GM12878 (cell line): ENCODE data around the gene HS1BP3. TPM values are rescaled to one million over a fixed set of nuclear protein-coding genes. Genes with fewer than 3 reads are reported as not detected.

Experiments used
- CUX1 ChIP-seq: IDR thresholded peaks from 2 replicates; pipeline ENCODE4 v1.6.1; 2012; ENCODE audit warnings: improper control_type of control experiment, low read depth, low read length; ENCODE audit not compliant: insufficient replicate concordance
- PRDM15 ChIP-seq: fragments of 450-650 bp; formaldehyde crosslinking; IDR thresholded peaks from 2 replicates; pipeline ENCODE4 v1.4.0; 2020; ENCODE audit warnings: mild to moderate bottlenecking, moderate library complexity
- RBBP5 ChIP-seq: fragments of 200-600 bp; sonication (generic); conservative IDR thresholded peaks from 2 replicates; pipeline ENCODE4 v1.6.1; 2016
- TCF3 ChIP-seq: IDR thresholded peaks from 2 replicates; pipeline ENCODE4 v1.6.1; 2012; ENCODE audit warnings: low read depth, mild to moderate bottlenecking, low read length, borderline replicate concordance; ENCODE audit not compliant: insufficient read depth
- polyA plus RNA-seq, 11 experiments: library from polyadenylated mRNA; depleted of rRNA in 4 of 11; unstranded in 6 of 11; stranded (reverse) in 5 of 11; fragments of >200 nt; fragmentation: Nextera tagmentation in 4 of 11; fragmentation: Illumina TruSeq in 1 of 11; extraction: Ambion mirVana in 4 of 11; extraction: Trizol in 1 of 11; gene quantifications; 1 replicate in 1 of 11; 2 replicates in 10 of 11; pipeline versions ENCODE4 v1.2.1 to v1.2.3, GENCODE V29; 2011 to 2016; ENCODE audit warnings: inconsistent platforms in 2 of 11, missing spikeins in 2 of 11, low read depth in 1 of 11
- total RNA-seq, 4 experiments: library from RNA; depleted of rRNA in 3 of 4; stranded (reverse); fragments of >200 nt in 3 of 4; fragmentation: Illumina TruSeq in 1 of 4; extraction: Trizol in 1 of 4; gene quantifications; 2 replicates each; pipeline versions ENCODE4 v1.2.1 to v1.2.3, GENCODE V29; 2013 to 2021

HS1BP3 gene
- total and polyA plus RNA-seq, 10 of the 15 experiments (the other 5 are each of a cell fraction or from before 2014, with no cell fraction given), result 0.47 to 7.2 (median 4.6) TPM

- TF ChIP-seq CUX1 (no peak), RBBP5 (no peak), TCF3 (no peak), PRDM15 (CRISPR knock-in tag) (no peak)
Observed at GRCh38 chr2:20652141-20652540, 1.2 kb upstream of the HS1BP3 start (continued).
